ENCODE measurements around the gene RGS1. TPM values are rescaled to one million over a fixed set of nuclear protein-coding genes. Genes with fewer than 3 reads are reported as not detected.

RGS1 gene
- total RNA-seq, 1 experiment from 2014 or later: not detected

DNA sequence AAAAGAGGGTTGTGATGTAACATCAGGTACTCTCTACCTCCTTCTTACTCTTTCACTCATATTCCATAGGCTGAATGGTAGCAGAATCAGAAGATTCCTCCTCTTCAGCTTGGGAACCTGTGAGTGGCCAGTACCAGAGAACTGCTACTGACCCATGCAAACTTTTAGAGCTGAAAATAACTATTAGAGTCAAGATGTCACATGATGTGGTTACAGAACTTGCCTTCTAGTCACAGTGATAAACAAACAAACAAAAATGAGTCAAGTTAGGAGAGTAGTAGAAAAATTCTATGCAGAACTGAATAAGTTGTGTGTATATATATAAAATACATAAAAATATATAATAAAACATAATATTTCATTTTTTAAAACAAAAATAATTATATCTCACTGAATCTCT is 47.6 kb upstream of the RGS1 start:
- BruUV-seq (replicated peaks): no TSS peak

DNA sequence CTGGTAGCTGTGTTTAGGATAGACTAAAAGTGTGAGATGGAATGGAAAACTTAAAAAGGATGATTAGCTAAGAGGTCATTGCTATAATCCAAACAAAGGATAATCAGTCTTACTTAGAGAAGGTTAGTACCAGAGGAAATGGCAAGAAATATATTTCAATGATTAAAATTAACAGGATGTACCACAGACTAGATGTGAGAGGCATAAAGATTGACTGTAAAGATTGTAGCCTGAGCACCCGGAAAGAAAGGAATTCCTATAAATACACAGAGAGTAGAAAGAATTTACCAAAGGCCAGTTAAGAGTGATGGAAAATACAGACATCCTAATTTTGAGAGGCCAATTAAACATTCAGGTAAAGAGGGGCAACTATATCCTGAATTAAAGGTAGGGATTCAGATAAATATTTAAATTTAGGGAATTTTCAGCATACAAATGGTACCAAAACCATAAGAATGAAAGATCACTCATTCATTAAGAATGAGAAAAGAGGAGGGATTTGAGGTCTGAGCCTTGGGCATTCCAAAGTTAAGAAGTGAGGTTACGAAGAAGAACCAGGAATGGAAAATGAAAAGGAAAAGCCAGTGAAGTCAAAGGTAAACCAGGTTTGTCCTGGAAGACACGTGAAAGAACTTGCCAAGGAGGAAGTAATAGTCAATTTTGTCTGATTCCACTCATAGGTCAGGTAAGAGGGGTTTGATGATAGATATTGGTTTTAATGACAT is 46.4 kb upstream of the RGS1 start:
- ChIA-PET POLR2A (ENCODE audit: unreplicated experiment) (no interaction called here), CTCF (no interaction called here)
- intact Hi-C loops (cut with micrococcal nuclease): no loop called here

More for the DNA sequence above, 47.6 kb upstream of the RGS1 start:
- no peak overlapping the region for H3K4me3 ChIP-seq (ENCODE audit: low read length)
- H3K79me2 ChIP-seq (ENCODE audit: low read length): no peaks in the 10 kb centered on the region
- no peak for ATAC-seq
- no peaks in the 10 kb centered on the region for H3F3A ChIP-seq (ENCODE audit: low read length, unreplicated experiment)
- H3K27me3 ChIP-seq (ENCODE audit: low read length): no peaks in the 10 kb centered on the region
- H3K36me3 ChIP-seq (ENCODE audit: low read depth, low read length): no peaks in the 10 kb centered on the region
- H3K9me3 ChIP-seq (ENCODE audit: low read length): no peaks in the 10 kb centered on the region
- no peak overlapping the region for H3K4me2 ChIP-seq (ENCODE audit: low read length)
- no peak for TF ChIP-seq CTCF (conservative IDR thresholded peaks at IDR 0.05; ENCODE audit: low read depth, low read length)
- no peak for TF ChIP-seq EZH2 (IDR thresholded peaks at IDR 0.05; ENCODE audit: low read length, unreplicated experiment)
- no peak for TF ChIP-seq EZH2phosphoT487 (IDR thresholded peaks at IDR 0.05; ENCODE audit: borderline replicate concordance, low read length)
- no peak for DNase-seq
- ChIA-PET CTCF (no interaction called here), POLR2A (ENCODE audit: unreplicated experiment) (no interaction called here)
- no peaks in the 10 kb centered on the region for H3K9me2 ChIP-seq (replicated peaks; ENCODE audit: low read length)
- intact Hi-C loops (cut with micrococcal nuclease): no loop called here
- no peak overlapping the region for H3K9ac ChIP-seq (ENCODE audit: low read length)
- H3K27ac ChIP-seq (ENCODE audit: low read length): no peak overlapping the region
- no peak overlapping the region for H2AFZ ChIP-seq (ENCODE audit: low read length)
- H4K20me1 ChIP-seq (ENCODE audit: low read length): no peaks in the 10 kb centered on the region
- H3K4me1 ChIP-seq (ENCODE audit: insufficient read depth, low read length): peaks cover 18% of the 10 kb centered on the region

More for the DNA sequence above, 46.4 kb upstream of the RGS1 start:
- ATAC-seq: no peak
- H3K9me3 ChIP-seq (ENCODE audit: low read length): no peaks in the 10 kb centered on the region
- H3K4me3 ChIP-seq (ENCODE audit: low read length): no peak overlapping the region
- H3K27ac ChIP-seq (ENCODE audit: low read length): no peak overlapping the region
- H3K36me3 ChIP-seq (ENCODE audit: low read depth, low read length): no peaks in the 10 kb centered on the region
- TF ChIP-seq EZH2 (IDR thresholded peaks at IDR 0.05; ENCODE audit: low read length, unreplicated experiment): no peak
- TF ChIP-seq CTCF (conservative IDR thresholded peaks at IDR 0.05; ENCODE audit: low read depth, low read length): no peak
- no peak for TF ChIP-seq EZH2phosphoT487 (IDR thresholded peaks at IDR 0.05; ENCODE audit: borderline replicate concordance, low read length)
- H3K79me2 ChIP-seq (ENCODE audit: low read length): no peaks in the 10 kb centered on the region
- BruUV-seq (replicated peaks): no TSS peak
- 0 out of 2 replicates have a peak overlapping the region, but pooled peaks have one; percentile 35 for H3K4me2 ChIP-seq (ENCODE audit: low read length)
- H3K9me2 ChIP-seq (replicated peaks; ENCODE audit: low read length): no peaks in the 10 kb centered on the region
- H4K20me1 ChIP-seq (ENCODE audit: low read length): no peaks in the 10 kb centered on the region
- no peak for DNase-seq
- no peak overlapping the region for H3K9ac ChIP-seq (ENCODE audit: low read length)
- peaks cover 21% of the 10 kb centered on the region for H3K4me1 ChIP-seq (ENCODE audit: insufficient read depth, low read length)
- H3K27me3 ChIP-seq (ENCODE audit: low read length): no peaks in the 10 kb centered on the region
- H3F3A ChIP-seq (ENCODE audit: low read length, unreplicated experiment): no peaks in the 10 kb centered on the region
- no peak overlapping the region for H2AFZ ChIP-seq (ENCODE audit: low read length)
